GM18502 (cell line): ENCODE results near the gene INSRR.

Experiments used
- ATAC-seq: cut with Tn5 transposase; IDR thresholded peaks from one replicate; pipeline ENCODE4 v1.9.1; 2021; ENCODE audit warnings: mild to moderate bottlenecking; ENCODE audit not compliant: unreplicated experiment, poor library complexity

Gene INSRR

DNA sequence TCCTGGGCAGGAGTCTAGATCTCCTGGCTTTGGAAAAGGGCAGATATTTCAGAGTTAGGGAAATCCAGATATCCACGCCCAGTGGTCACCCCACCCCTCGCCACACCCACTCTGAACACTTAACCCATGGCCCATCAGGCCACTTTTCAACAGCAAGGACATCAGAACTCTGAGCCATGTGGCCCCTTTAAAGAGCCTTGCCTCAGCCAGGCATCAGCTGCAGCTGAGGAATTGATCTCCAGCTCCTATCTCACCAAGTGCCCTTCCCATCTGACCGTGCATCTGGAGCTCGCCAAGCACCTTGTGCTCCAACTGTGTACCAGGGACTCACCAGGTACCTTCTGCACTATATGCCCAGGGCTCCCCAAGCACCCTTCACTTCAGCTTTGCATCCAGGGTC is 22.0 kb downstream of the INSRR start:
- ATAC-seq, result no peak

- no peak for ATAC-seq
Measured at GRCh38 chr1:156836041-156836654, 22.8 kb downstream of the INSRR start.

GRCh38 chr1:156834322-156834721 is 24.6 kb downstream of the INSRR start:
- no peak for ATAC-seq

DNA sequence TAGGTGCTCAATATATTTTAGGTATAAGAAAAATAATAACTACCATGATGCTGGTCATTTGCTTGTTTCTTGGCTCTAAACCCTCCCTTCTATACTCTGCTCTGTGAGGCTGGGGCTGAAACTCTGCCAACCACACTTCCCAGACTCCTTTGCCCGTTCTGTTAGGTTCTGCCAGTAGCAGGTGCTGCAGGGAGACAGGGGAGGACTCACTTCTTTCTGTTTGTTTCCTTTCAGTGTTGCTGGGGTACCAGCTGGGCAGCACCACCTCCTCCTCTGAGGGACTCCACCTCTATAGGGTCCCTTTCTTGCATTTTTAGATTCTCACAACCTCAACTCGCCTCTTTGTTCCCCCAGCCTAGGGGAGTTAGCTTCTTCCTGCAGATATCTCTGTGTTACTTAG is 25.3 kb downstream of the INSRR start:
- no peak for ATAC-seq

DNA sequence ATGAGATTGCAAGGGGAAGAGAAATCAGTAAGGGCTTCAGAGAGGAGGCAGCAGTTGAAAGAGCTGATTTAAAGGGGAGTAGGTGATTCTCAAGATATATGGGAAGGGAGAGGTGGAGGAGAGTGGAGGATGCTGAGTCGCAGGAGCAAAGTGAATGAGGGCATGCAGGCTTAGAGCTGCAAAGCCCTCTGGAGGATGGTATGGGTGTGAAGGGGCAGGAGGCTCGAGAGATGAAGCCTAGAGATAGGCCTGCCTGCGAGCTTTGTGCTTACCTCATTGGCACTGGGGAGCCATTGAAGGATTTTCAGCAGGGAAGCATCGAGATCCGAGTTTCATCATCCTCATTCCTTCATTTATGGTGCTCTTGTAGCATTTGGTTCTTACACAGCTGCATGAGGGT is 26.5 kb downstream of the INSRR start:
- ATAC-seq, result no peak

GRCh38 chr1:156828400-156829124 is 30.4 kb downstream of the INSRR start:
- ATAC-seq, result no peak

GRCh38 chr1:156826630-156827029 is 32.3 kb downstream of the INSRR start:
- no peak for ATAC-seq

- ATAC-seq, result no peak
Measured at GRCh38 chr1:156823210-156823790, 35.6 kb downstream of the INSRR start.

DNA sequence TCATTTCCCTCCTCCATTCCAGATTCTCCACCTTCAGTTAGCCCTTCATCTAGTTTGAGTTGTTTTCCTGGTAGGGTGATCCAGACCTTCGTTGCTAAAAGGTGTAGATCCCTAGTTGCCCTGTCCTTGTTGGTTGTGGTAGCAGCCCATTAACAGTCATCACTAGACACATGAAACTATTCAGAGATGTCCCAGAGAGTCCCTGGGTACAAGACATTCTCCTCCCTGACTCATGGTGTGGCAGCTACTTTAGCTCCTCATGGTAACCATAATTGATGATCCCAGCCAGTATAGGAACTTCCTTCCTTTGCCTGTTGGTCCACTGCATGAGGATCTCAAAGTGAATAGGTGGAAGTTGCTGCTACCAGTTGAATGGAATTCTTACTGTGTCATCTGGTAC is 36.2 kb downstream of the INSRR start:
- ATAC-seq, result no peak

DNA sequence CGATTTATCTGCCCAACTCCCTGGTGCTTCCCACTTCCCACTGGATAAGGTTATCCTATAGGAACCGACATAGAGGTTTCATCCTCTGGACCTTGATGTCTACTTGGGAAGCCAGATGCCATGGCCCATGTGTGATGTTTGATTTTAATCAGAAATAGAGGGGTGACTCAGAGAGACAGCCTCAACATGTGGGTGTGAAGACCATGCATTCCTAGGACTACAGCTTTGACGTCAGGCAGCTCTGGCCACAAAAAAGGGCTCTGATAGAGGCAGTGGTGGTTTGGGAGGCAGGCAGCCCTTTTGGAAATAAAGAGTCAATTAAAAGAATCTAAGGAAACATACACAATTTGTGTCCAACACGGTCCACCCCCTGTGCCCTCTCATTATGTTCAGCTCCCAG is 37.1 kb downstream of the INSRR start:
- no peak for ATAC-seq

GRCh38 chr1:156816561-156817328 is 42.2 kb downstream of the INSRR start, which contains the start of gene SH2D2A:
Gene SH2D2A (minus strand): TSS chr1:156816848. CDS start chr1:156816708, 140 bp downstream.
- peak; percentile 81 for ATAC-seq

GRCh38 chr1:156815961-156816422 is 42.9 kb downstream of the INSRR start:
- ATAC-seq, result no peak

GRCh38 chr1:156815307-156815826 is 43.5 kb downstream of the INSRR start:
- no peak for ATAC-seq

- no peak for ATAC-seq
Measured at GRCh38 chr1:156814571-156815260, 44.2 kb downstream of the INSRR start.

DNA sequence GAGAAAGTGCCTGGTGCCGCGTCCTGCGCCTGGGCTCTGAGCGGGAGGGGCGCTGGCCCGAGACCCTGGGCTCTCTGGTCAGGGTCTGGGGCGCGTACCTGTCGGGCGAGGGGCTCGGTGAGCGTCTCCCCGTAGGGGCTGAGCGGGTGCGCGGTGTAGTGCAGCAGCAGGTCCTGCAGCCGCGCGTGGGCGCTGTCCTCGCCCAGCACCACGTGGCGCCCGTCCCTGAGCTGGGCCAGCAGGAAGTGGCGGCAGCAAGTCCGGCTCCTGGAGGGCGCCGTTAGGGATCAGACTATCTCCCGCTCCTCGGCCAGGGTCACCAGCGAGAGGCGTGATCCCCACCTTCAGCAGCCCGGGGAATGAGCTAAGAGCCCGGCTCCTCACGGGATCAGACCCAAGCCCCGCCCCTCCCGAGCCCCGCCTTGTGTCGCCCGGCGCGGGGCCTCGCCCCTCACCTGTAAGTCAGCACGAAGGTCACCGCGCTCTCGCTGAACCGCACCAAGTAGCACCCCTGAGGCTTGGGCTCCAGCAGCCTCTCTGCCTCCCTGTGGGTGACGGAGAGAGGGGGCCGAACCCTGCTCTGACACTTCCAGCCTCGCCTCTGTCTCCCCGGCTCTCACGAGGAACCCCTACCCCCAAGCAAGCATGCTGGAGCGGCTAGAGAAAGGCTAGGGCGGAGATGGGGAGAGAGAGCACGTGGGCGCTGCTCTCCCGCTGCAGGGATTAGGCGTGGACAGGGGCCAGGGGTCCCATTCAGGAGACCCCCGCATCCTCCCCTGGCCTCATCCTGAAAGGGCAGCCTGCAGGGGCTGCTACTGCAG is 45.0 kb downstream of the INSRR start:
- ATAC-seq, result no peak

GRCh38 chr1:156813298-156813697 is 45.6 kb downstream of the INSRR start:
- no peak for ATAC-seq

DNA sequence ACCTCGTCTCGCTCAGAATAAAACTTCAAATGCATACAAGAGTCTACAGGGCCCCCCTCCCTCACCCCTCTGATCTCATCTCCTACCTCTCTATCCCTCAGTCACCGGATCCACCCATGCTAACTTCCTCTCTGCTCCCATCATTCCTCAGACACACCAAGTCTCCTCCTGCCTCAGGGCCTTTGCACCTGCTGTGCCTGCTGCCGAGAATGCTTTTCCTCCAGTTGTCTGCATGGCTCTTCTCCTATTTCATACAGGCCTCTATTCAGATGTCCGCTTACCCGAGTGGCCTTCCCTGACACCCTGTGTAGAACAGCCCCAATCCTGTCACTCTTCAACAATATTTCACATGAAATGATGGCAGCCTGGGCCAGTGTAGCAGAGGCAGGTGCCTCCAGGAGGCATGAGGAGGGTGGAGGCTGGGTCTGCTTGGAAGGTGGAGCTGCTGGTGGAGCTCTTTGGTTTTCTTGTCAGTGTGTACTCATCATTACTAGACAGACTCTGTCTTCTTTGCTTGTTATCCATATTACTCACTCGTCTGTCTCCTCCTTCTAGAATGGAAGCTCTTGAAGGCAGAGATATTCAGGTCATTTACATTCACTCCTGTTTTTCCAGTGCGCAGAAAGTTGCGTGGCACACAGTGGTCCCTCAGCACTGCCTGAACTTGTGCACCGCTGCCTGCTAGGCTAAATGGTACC is 46.5 kb downstream of the INSRR start:
- no peak for ATAC-seq

GRCh38 chr1:156811168-156811567 is 47.7 kb downstream of the INSRR start:
- ATAC-seq, result no peak
